Stimulated activated CD4-positive, alpha-beta T cell treated with anti-CD3 and anti-CD28 coated beads, Interleukin-15, amount 100 ng/mL, for 48 hours (primary cell): ENCODE data around the gene DNAH8.
A peak's percentile ranks its signal among the peaks of the same experiment; 100 is the strongest.
"Not testable (repeated sequence)": the region's sequence is repeated elsewhere in the genome, so short reads cannot be mapped to it uniquely, and the experiment has no call there.

ENCODE experiments used
- DNase-seq, 2 donors: peaks; one replicate each; pipeline ENCODE4 v3.0.0-alpha.2; 2020; ENCODE audit warnings: low read depth in 2 of 2

DNAH8 gene

GRCh38 chr6:38715016-38715689, at the start of gene DNAH8:
Gene DNAH8 (plus strand): TSS chr6:38715311. CDS start chr6:38722810, 7,499 bp downstream.
- peak in 1 of 2 donors; percentile 3 for DNase-seq

GRCh38 chr6:38671885-38672467, 43.1 kb upstream of the DNAH8 start:
- no peak for DNase-seq

- DNase-seq: no peak
Measured at GRCh38 chr6:38673397-38674165, 41.5 kb upstream of the DNAH8 start.

- DNase-seq: no peak
Measured at GRCh38 chr6:38676236-38676973, 38.7 kb upstream of the DNAH8 start.

- no peak for DNase-seq
Measured at GRCh38 chr6:38676974-38677544, 38.1 kb upstream of the DNAH8 start.

GRCh38 chr6:38678178-38678760, 36.8 kb upstream of the DNAH8 start:
- no peak for DNase-seq

- DNase-seq: no peak
Measured at GRCh38 chr6:38679668-38680067, 35.4 kb upstream of the DNAH8 start.

- no peak for DNase-seq
Measured at GRCh38 chr6:38681850-38682249, 33.3 kb upstream of the DNAH8 start.

- DNase-seq: no peak
Measured at GRCh38 chr6:38684237-38684636, 30.9 kb upstream of the DNAH8 start.

GRCh38 chr6:38684904-38685303, 30.2 kb upstream of the DNAH8 start:
- no peak for DNase-seq

- no peak for DNase-seq
Measured at GRCh38 chr6:38686270-38687042, 28.7 kb upstream of the DNAH8 start.

GRCh38 chr6:38687043-38687353, 28.1 kb upstream of the DNAH8 start:
- no peak for DNase-seq

- no peak for DNase-seq
Measured at GRCh38 chr6:38687549-38687948, 27.6 kb upstream of the DNAH8 start.

GRCh38 chr6:38688579-38689087, 26.5 kb upstream of the DNAH8 start:
- no peak for DNase-seq

- DNase-seq: no peak
Measured at GRCh38 chr6:38695227-38695900, 19.7 kb upstream of the DNAH8 start.

GRCh38 chr6:38695933-38696332, 19.2 kb upstream of the DNAH8 start:
- no peak for DNase-seq

- DNase-seq: no peak
Measured at GRCh38 chr6:38696345-38696744, 18.8 kb upstream of the DNAH8 start.

GRCh38 chr6:38697846-38698245, 17.3 kb upstream of the DNAH8 start:
- no peak for DNase-seq

- DNase-seq: not testable (repeated sequence)
Measured at GRCh38 chr6:38699702-38700101, 15.4 kb upstream of the DNAH8 start.

- DNase-seq: no peak
Measured at GRCh38 chr6:38701551-38701950, 13.6 kb upstream of the DNAH8 start.
